ENCODE results near the gene SLC12A8.

SLC12A8 gene

DNA sequence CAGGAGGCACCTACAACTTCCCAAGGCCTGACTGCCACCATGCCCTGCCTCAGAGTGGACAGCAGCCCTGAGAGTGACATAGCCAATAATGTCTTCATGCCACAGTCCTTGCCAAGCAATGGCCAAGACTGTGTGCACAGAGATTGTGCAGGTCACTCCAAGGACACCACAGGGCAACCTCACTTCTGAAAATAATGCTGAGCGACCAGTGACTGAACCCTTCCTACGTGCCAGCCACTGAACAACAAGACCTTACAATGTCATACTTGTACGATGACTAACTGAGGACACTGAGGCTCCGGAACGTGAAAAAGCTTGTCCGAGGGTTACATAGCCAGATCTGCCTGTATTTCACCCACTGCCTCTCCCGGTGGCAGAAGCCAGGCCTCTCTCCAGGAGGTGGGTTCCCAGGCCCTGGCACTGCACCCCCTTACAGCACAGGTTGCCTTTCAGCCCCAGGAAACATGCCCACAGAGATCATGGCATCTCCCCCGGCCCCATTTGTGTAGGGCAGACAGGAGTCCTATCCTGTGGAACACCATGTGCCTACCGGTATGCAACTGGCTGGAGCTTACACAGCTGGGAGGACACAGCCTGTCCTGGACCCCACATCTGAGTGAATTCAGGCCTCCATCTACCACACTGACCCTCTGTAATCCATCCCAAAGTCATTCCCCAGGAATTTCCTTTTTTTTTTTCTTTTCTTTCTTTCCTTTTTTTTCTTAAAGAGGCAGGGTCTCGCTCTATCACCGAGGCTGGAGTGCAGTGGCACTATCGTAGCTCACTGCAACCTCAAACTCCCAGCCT, 72.3 kb downstream of the SLC12A8 start:
- DNase-seq (ENCODE audit: low spot score), result no peak

DNA sequence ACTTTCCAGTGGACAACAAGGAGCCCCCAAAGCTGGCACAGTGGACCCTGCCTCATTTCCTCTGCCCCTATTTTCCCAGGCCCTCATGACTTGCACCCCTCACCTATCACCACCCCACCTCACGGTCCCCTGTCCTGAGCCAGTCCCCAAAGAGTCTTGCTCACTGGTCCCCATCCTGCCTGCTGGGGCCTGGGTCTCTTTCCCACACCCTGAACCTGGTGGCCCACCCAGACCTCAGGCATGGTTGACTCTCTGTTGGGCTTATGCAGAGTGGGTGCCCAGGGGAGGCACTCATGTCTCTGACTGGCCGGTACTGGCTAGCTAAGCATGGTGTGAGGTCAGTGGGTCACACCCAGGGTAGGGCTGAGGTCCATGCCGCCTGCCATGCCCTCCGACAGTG, 73.2 kb downstream of the SLC12A8 start:
- DNase-seq (ENCODE audit: low spot score), result no peak

DNA sequence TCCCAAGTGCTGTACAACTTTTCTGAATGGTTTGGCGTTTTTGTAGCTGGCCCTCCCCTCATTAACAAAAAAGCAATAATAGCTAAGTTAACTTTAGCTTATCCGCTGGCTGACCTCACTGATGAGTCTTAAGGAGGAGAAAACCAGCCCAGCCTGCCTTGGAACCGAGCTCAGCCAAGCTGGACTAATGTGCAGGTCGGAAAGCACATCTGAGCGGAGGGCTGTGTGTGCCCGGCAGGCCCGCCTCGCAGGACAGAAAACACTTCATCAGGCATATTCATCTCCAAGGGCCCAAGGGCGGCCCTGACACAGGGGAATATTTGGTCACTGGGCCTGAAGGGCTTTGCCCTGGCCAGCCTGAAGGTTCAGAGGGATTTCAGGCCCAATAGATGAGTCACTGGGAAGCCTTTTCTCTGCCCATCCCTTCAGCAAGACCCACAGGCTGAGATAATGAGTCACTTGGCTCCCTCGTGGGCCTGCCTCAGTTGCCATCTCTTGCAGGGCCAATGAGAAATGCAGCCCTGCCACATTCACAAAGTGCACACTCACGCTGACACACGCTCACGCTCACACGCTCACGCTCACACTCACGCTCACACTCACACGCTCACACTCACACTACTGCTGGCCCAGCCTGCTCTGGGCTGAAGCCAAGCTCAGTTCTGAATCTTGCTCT, 75.1 kb downstream of the SLC12A8 start:
- DNase-seq (ENCODE audit: low spot score), result no peak

DNA sequence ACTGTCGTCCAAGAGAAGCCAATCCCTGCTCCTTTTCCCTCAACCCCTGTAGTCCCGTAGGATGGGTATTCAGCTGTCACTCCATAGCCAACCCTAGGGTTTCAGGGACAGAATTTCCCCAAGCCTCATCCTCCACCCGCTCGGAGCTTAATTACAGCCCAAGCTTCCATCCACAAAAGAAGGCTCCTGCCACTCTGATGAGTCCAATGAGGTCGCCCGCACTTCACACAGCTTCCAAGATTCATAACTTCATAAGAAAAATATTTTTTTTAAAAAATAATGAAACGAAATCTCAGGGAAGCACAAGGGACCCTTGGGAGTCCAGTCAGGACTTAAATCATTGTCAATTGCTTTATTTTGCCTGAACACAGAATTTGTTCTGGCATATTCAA, 75.6 kb downstream of the SLC12A8 start:
- no peak for DNase-seq (ENCODE audit: low spot score)

DNA sequence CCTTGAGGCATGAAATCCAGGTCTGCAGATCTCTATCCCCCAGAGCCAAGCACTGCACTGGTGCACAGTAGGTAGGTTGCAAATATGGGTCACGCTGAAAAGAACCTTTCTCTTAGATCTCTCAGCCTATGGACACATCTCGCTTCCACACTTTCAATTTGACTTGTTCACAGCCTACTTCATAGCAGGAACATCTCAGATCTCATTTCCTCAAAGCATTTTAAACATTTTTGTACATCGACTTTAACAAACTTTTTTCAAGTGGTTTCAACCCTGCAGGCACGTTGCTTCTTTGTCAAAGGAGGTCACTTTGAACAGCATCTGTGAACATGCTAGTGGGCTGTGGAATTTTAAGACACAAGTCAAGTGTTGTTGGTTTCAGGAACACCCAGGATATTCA, 76.0 kb downstream of the SLC12A8 start:
- no peak for DNase-seq (ENCODE audit: low spot score)

DNA sequence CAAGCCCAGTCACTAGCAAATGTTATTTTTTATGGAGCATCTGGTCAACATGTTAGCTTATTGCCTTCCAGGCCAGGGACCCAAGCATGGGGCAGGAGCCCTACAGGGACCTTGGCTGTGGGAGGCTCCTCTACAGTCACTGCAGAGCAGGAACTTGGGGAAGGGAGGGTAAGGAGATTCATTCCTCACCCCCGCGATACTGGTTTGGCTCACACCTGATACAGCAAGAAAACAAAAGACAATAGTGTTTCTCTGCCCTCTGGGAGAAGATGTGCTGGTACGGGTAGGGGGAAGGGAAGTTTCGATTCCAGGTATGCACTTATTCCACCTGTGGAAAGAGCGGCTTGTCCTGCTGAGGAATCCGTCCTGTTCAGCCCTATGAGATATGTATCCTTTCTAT, 77.6 kb downstream of the SLC12A8 start:
- DNase-seq (ENCODE audit: low spot score), result no peak

DNA sequence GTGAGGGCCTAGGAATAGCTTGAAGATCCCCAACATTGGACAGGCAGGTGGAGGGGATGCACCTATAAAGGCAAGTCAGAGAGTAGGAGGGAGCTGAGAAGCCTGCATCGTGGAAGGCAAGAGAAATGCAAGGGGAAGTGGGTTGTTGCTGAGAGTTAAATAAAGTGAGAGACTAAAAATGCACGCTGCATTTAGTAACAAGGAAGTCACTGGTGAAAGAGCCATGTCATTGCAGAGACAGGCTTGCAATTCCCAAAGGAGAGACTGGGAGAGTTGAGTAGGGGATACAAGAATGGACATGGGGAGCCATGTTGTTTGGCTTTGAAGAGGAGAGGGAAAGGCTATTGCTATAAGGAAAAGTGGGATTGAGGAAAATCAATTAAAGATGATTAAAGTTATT, 79.7 kb downstream of the SLC12A8 start:
- DNase-seq (ENCODE audit: low spot score), result no peak

DNA sequence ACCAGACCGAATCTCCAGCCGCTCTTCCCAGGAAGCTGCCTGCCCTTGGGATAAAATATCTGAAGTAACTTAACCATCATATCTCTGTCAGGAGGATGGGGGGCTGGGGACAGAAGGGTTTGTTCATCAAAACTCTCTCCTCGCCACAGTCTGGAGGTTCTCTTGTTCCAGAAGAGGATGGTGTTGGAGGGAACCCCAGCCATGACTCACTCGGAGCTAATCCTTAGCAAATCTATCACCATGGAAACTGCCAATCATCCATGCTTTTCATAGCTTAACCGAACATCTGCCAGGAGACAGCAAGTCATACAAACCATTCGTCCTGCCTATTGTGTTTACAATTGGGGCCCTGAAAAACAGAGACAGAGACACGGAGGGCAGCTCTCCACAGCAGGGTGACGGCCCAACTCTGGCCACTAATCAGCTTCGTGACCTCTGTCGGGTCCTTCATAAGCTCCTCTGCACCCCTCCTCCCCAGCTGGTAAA, 83.0 kb downstream of the SLC12A8 start:
- no peak for DNase-seq (ENCODE audit: low spot score)

DNA sequence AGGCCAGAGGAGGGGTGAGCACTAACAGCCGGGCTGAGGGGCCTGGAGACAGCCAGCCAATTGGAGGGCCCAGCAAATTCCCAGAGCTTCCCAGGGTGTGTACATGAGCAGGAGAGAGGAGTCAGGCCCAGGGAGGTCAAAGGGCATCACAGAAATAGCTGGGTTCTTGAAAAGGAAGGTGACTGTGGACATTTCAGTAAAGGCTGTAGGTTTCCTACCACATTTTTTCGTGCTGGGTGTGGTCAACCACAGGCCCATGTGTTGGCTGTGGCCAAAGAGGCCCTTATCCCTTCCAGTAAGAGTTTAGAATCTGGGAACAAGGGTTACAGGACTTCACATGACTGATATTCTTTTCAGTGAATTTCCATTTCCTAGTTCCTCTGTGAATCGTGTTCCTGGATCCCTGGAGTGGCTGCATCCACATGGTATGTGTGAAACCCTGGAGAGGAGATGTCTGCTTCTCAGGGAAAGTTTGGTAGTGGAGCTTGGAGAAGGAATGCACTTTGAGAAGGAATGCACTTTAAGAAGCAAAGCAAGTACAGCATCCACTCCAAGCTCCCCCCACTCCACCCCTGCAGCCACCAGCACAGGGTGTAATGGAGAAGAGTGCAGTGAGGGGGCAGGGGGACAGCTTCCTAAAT, 83.6 kb downstream of the SLC12A8 start:
- peak; percentile 51 for DNase-seq (ENCODE audit: low spot score)

DNA sequence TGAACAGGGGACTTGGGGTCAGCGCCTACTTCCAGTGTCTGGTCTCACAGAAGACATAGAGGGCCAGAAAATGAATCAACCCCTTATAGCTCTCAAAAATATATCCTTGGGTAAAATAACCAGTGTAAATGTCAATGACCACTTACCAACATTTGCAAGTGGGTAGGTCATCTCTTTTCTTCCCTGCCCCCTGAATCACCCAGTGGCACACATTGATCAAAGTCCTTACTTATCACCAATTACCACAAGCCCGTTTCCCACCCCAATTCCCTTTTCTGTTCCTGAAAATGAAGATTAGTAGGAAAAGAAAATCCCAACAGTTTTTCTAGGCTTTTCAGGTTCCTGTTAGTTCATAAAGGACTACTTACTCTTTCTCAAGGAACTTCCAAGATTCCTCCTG, 86.2 kb downstream of the SLC12A8 start:
- DNase-seq (ENCODE audit: low spot score), result no peak

DNA sequence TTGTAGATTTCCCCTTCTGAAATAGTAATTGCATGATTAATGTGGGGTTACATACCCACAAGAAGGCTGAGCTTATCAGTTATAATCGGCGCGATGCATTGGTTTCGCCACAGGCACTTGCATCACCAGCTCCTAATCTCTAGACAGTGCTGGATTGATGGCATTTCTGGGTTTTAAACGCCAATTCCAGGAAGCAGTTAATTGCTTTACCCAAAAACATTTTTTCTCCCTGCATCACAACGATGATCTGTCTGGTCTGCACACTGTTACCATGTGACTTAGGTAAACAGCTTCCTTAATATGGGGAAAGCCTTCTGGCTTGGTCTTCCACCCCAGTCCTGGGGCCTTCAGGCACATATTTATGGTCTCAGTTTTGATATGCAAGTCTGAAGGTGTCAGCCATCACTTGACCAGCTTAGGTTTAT, 86.7 kb downstream of the SLC12A8 start:
- no peak for DNase-seq (ENCODE audit: low spot score)

DNA sequence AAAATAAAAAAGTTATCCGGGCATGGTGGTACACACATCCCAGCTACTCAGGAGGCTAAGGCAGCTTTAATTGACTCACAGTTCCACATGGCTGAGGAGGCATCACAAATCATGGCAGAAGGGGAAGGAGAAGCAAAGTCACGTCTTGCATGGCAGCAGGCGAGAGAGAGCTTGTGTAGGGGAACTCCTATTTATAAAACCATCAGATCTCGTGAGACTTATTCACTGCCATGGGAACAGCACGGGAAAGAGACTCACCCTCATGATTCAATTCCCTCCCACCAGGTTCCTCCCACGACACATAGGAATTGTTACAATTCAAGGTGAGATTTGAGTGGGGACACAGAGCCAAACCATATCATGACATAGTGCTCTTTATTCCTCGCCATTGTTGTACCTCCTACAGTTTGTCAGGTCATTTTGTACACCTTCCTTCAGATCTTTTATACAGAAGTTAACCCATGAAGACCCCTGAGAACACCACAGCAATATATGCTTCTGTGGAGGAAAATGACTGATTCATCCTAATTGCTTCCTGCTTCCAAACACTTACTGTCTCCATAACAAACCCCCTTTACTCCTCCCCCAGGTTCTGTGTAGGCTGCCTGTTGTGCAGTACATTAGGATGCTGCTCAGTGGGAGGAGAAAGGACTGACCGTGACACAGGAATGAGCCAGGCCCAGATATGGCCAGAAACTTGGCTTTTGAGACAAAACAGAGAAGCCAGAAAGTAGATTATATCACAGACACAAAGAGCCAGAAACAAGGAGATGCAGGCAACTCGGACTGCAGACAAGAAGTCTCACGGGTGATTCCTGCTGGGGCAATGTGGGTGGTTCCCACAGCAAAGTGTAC, 88.9 kb downstream of the SLC12A8 start:
- no peak for DNase-seq (ENCODE audit: low spot score)

DNA sequence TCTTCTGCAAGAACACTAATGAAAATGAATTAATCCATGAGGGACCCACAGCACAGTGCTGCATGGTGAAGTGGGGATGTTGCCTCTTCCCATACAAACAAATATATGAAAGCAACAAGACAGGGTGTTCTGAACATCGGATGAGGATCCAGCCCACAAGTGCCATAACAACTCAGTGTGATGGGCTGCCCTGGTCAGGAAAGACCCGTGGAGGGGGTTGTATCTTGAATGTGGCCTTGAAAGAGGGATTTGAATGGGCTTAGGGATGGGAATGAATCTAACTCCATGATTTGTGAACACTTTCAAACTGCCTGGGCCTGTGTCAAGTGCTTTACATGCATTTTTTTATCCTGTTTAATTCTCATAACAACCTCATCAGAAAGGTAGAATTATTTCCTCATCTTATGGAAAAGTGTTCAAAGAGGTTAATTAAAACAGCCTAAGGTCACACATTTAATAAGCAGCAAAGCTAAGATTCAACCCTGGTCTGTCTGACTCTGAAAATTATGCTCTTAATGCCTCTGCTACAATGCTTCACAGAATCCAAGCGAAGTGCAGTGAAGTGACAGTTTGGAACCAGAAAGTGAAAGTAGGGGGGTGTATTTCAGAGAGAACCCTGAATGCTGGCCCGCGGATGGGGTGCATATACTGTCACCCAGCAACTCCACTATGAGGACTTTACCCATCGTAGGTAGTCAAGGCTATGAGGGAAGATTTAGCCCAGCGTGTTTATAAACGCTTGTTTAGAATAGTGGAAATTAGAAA, 91.1 kb downstream of the SLC12A8 start:
- no peak for DNase-seq (ENCODE audit: low spot score)

DNA sequence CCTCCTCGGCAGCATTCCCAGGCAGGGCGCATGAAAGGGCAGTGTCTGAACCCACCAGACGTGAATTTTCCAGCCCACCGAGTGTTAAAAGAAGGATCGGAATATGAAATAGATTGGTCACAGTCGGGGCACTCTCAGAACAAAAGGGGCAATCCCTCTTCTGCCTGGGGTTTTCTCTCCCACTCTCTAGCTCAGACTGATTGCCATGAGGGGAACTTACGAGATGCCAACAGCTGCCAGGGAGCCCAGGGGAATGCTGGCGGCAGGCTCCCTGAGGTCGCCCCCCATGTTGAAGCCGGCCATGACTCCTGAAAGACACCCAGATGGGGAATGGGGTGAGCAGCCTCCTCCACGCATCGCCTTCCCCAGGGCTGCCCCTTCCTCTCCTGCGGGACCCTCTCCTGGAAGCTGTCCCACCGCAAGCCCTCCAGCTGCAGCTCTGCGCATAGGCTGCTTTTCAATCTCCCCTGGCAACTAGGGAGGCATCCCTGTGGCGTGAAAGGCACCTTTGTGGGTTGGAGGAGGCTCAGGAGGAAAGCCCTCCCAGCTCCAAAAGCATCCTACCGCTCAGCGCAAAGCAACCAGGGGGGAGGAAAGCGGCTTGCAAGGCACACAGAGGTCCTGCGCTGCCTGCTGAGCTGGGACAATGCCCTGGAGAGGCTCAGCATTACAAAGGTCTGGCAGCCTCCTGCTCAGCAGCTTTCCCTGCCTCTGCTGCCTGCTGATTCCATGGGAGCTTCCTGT, 92.0 kb downstream of the SLC12A8 start:
- no peak for DNase-seq (ENCODE audit: low spot score)

DNA sequence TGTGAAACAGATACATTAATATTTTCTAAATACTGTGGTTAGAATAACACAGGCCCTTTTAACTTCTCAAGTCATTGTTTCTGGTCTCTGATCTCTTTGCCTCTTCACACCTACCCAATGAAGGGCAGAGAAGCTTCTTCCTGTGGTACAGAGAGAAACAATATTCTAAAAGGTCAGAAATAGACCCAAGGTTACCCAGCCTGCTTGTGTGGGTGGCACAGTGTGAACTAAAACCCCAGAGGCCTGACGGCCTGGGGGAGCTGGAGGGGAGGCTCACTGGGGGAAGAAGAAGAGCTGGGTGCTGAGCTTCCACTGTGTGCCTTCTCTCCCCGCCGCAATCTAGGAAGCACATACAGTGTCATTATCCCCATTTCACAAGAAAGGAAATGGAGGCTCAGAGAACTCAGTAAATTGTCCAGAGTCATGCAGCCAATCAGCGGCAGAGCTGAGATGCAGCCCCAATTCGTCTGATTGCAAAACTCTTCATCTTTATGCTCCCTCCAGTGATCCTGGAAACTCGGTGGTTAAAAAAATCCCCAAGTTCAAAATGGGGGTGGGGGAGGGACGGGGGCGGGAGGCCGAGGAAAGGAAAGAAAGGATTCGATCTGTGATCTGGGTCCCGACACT, 92.7 kb downstream of the SLC12A8 start:
- no peak for DNase-seq (ENCODE audit: low spot score)

DNA sequence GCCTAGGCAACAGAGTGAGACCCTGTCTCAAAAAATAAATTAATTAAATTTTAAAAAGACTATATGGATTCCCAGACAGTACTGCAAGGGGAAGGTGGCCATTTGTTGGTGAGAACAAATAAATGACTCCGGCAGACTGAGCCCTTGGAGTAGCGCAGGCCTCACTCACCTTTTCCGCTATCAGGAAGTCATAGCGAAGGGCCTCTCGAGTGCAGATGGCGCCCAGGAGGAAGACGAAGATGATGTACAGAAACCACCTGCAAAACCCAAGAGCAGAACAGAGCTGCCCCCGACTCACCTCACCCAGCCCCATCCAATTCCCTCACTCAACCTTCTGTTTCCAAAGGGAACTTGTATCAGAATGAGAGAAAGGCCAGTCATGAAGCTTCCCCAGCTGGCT, 93.9 kb downstream of the SLC12A8 start:
- DNase-seq (ENCODE audit: low spot score), result no peak

DNA sequence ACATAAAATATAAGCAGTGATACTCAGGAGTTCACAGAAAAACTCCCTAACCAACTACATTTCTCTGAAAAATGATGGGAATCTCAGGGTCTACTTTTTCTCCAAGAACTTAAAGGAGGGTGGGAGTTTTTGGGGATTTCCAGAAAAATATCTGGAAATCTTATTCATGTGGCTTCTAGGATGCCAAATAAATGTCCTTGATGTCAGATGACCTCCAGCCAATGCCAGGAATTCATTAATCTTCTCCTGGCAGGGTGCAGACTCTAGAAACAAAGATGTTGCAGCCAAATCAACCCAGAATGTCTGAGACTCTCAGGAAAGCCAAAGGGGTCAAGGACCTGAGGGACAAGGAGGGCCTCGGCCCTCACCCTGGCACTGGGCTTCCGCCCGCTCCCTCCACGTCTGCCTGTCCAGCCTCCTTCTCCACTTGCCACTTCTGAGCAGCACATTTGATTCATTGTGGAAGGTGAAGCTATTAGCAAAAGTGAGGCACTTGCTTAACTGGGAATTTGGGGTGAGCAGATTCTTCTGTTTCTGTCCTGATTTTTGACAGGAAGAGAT, 94.8 kb downstream of the SLC12A8 start:
- no peak for DNase-seq (ENCODE audit: low spot score)

DNA sequence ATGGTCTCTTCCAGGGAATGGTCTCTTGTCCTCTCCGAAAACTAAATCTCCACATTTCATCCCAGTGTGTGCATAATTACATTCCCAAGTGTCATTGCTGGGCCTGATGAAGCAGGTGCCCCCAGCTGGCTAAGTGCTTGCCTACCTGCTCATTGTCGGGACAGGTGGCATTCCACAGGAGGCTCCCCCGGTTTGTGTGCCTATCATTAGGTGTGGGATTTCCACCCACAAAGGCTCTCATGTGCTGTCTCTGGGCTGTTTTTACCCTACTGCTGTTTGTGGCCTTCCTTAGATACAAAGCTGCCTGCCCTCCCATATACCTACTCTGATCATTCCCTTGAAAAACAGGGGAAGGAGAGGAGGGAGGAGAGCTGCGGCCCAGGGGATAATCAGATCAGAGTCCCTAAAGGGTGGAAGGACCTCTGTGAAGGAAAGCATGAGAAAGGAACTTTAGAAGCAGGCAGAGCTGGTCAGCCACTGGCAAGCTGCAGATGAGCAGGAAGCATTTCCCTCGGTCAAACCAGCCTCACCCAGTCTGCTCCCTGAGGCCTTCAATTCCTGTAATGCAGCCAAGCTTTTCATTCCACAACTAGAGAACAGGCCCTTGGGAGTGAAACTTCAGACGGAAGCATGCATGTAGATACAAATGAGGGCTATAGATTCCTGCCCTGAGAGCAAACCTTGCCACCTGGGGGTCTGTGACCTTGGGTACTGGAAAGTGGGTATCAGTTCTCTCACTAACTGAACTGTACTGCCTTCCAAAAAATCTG, 96.1 kb downstream of the SLC12A8 start:
- no peak for DNase-seq (ENCODE audit: low spot score)

DNA sequence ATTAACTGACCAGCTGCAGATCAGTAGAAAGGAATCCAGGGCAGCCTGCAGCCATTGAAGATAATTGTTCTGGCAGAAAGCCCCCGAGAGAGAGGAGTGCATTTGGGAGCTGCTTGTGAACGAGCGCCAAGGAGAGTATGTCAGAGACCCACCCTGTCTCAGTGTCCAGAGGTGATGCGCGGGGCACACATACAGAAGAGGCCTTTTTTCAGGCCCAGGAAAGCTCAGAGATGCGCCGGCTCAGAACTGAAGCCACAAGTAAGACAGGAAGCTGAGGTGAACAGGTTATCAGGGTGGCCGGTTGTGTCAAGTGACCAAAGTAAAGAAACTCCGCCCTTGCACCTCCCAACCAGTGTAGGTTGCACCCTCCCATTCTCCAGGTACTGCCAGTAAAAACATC, 96.9 kb downstream of the SLC12A8 start:
- DNase-seq (ENCODE audit: low spot score), result no peak
